PC-9 (cell line): ENCODE measurements around the gene METTL22.

ENCODE experiments used
- EZH2 ChIP-seq: fragments of 200-600 bp; sonication (generic); IDR thresholded peaks from 2 replicates; pipeline ENCODE4 v1.8.0; 2017; ENCODE audit warnings: antibody characterized with exemption, low read depth
- TF ChIP-seq, protein P1 (sequence below): fragments of 200-600 bp; sonication (generic); conservative IDR thresholded peaks from 2 replicates; pipeline ENCODE4 v1.6.1; 2017; ENCODE audit warnings: mixed run types, antibody characterized with exemption, mild to moderate bottlenecking, moderate library complexity

DNA sequence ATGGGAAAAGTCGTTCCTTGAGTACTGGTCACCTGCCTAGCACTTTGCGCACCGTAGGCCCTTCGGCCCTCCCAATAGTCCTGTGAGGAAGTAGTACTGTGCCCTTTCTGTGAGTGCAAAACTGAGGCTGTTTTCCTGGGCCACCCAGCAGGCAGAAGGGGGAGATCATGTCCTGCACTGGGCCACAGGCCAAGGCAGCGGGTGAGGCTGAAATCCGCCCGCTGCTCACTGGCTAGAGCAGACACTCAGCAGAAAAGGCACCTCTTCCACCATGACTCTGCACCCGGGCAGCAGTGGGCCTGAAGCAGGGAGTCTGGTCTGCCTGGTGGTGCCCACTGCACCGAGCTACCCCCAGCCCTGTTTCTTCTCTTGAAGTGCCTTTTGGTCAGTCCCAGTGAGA, 20.2 kb downstream of the METTL22 start:
- TF ChIP-seq EZH2 = no peak
- TF ChIP-seq, protein P1, sequence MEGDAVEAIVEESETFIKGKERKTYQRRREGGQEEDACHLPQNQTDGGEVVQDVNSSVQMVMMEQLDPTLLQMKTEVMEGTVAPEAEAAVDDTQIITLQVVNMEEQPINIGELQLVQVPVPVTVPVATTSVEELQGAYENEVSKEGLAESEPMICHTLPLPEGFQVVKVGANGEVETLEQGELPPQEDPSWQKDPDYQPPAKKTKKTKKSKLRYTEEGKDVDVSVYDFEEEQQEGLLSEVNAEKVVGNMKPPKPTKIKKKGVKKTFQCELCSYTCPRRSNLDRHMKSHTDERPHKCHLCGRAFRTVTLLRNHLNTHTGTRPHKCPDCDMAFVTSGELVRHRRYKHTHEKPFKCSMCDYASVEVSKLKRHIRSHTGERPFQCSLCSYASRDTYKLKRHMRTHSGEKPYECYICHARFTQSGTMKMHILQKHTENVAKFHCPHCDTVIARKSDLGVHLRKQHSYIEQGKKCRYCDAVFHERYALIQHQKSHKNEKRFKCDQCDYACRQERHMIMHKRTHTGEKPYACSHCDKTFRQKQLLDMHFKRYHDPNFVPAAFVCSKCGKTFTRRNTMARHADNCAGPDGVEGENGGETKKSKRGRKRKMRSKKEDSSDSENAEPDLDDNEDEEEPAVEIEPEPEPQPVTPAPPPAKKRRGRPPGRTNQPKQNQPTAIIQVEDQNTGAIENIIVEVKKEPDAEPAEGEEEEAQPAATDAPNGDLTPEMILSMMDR = no peak
